CD4-positive, alpha-beta T cell treated with Interleukin-15 for 1 hour (primary cell): ENCODE results near the gene C5orf34.
"Not testable (repeated sequence)": the region's sequence is repeated elsewhere in the genome, so short reads cannot be mapped to it uniquely, and the experiment has no call there.

Experiments used
- DNase-seq: peaks from one replicate; pipeline ENCODE4 v3.0.0-alpha.2; 2020

C5orf34 gene

GRCh38 chr5:43511062-43511461 is 3.9 kb downstream of the C5orf34 start:
- DNase-seq, result not testable (repeated sequence)

DNA sequence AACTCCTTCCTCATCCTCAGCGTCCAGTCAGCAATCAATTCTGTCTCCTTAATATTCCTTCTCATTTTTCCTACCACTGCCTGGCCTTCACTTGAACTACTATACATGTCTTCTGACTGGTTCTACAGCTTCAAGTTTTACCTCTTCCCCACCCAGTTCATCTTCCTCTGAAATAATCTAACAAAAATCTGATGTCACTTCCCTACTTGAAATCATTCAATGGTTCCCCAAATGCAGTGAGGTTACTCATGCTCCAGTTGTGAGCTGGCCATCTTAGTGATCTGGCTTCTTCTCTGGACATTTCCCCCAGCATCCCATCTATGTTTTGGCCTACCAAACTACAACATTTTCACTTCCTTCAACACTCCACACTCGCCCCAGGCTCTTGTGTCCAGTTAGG is 16.4 kb downstream of the C5orf34 start:
- DNase-seq, result no peak

DNA sequence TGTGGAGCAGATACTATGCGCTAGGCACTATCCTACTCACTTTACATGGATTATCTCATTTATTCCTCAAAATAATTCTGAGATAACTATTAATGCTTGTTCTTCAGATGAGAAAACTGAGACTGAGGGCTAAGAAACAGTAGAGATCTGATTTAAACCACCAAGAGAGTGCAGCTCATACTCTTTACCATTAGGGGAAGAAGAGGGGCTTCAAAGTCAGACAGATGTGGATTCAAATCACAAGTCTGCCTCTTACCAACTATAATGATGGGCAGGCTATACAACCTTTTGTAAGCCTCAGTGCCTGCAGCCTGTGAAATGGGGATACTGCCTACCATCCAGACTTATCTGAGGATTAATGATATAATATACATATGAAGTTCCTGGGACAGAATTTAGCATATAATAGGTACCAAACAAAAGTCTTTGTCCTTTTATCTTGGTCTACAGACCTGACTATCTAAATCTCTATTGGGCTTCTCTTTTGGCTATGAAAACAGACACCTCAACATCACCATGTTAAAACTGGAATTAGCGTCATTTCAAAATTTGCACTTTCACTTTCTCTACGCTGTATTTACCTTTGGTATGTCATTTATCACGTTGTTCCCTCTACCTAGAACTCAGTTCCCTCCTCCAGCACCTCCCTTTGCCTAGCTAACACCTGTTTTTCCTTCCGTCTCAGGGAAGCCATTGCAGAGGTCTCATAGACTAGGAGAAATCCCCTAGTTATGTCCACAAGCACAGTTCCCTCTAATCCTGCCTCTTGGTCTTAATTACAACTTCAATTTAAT is 17.4 kb downstream of the C5orf34 start:
- DNase-seq, result no peak

GRCh38 chr5:43491326-43491725 is 23.6 kb downstream of the C5orf34 start:
- no peak for DNase-seq

GRCh38 chr5:43486353-43486752 is 28.6 kb downstream of the C5orf34 start:
- DNase-seq, result no peak

DNA sequence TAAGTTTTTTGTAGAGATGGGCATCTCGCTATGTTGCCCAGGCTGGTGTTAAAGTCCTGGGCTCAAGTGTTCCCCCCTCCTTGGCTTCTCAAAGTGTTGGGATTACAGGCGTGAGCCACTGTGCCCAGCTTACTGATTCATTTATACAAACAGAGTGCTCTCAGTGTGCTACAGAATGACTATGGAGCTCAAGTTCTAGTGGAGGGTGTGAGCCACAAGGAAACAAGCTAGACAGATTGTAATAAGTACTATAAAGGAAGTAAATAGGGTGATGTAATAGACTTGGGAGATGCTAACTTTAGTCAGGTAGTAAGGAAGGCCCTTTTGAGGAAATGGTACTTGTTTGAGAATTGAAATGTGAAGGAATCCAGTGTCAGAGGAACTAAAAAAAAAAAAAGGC is 29.5 kb downstream of the C5orf34 start:
- DNase-seq, result no peak

DNA sequence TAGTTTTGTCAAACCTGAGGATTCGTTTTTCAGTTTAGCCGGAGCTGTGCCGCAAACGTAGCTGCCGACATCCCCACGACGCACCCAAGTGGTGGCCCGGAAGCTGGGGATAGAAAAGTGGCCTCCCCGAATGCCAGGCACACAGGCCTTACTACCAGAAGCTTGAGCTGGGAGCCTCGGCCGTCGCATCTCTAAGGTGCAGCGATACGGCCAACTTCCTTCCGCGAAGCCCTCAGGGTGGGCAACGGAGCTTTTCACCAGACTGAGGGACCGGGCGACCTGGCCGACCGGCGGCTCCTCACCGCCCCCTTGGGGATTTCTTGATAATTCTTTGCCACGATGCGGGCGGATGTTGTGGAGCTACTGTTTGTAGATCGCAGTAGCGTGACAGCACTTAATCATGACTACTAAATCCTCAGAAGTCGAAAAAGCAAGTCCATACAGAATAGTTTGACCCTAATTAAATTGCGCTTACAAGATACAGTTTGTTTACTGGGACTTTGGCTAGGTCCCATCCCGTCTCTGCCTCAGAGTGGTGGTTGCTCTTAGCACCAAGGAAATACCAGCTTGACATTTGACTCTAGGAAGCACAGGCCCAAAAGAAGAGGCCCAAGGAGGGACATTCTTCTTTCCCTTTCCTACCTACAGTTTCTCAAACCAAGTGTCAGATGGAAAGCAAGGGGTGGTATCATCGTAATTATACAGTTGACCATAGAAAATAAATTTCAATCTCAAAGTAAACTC is 30.7 kb downstream of the C5orf34 start:
- DNase-seq, result peak; percentile 87

DNA sequence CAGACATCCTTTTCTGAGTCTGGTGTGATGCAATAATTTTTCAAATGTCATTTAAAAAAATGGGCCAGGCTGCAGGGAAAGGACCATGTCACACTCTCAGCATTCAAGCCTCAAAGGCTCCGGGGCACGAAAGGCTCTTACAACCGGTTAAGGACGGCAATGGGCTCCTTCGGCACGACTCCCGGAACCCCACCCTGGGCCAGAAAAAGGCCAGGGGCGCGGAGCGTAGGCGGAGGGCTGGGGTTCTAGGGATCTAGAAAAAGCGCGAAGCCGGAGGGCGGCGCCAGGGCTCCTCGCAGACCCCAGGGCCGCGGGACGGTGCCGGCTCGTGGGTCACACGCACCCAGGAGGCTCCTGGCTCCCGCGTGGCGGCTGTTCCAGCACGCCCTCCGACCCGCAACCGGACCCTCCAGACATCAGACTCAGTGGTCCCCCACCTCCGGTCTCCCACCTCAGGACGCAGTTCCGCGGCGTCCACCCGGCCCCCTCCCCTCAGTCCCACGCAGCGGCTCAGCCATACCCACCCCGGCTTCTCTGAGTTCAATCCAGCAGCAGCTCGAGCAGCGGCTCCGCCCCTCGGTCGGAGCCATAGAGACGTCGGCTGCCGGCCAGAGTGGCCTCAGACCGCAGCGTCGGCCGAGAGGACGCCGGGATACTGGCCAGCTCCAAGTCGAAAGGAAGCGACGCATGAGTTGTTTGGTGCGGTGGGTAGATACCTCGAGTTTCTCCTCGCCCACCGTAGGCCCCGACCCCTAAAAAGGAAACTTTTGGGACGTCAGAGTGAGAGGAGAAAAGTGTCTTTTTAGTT is 31.4 kb downstream of the C5orf34 start, which contains the start of gene TMEM267:
TMEM267 (minus strand) TSS at position 568 of the 808 bp plus-strand sequence. CDS start 29,896 bp downstream, outside the sequence.
- peak; percentile 91 for DNase-seq

GRCh38 chr5:43482490-43483297 is 32.3 kb downstream of the C5orf34 start:
- DNase-seq, result no peak

DNA sequence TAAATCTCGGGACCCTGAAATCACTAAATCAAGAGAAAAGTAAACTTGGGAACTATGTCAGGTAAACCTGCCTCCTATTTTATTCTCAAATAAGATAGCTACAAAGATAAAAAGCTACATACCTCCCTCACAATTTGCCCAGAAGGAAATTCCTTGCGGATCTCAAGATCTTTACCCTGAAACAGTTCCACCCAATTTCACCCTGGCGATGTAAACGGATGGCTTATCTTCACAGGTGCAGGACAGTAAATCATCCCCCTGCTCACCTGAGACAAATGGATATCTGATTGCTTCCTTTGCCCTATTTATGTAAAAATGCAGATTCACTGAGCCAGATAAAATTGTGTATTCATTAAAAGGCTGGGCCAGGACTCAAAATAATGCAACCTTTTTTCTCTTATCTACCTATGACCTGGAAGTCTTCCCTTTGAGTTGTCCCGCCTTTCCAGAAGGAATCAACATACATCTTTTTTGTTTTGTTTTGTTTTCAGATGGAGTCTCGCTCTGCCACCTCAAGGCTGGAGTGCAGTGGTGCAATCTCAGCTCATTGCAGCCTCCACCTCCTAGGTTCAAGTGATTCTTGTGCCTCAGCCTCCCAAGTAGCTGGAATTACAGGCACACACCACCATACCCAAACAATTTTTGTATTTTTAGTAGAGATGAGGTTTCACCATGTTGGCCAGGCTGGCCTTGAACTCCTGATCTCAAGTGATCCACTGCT is 45.1 kb downstream of the C5orf34 start:
- no peak for DNase-seq

DNA sequence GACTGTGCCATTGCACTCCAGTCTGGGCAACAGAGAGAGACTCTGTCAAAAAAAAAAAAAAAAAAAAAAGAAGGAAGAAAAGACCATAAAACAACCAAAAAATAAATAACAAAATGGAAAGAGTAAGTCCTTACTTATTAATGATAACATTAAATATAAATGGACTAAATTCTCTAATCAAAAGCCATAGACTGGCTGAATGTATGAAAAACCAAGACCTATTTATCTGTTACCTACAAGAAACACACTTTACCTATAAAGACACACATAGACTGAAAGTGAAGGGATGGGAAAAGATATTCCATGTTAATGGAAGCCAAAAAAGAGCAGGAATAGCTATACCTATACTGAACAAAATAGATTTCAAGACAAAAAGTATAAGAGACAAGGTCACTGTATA is 47.8 kb downstream of the C5orf34 start:
- no peak for DNase-seq

DNA sequence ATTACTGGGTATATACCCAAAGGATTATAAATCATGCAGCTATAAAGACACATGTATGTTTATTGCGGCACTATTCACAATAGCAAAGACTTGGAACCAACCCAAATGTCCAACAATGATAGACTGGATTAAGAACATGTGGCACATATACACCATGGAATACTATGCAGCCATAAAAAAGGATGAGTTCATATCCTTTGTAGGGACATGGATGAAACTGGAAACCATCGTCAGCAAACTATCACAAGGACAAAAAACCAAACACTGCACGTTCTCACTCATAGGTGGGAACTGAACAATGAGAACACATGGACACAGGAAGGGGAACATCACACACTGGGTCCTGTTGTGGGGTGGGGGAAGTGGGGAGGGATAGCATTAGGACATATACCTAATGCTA is 49.5 kb downstream of the C5orf34 start:
- DNase-seq, result not testable (repeated sequence)

DNA sequence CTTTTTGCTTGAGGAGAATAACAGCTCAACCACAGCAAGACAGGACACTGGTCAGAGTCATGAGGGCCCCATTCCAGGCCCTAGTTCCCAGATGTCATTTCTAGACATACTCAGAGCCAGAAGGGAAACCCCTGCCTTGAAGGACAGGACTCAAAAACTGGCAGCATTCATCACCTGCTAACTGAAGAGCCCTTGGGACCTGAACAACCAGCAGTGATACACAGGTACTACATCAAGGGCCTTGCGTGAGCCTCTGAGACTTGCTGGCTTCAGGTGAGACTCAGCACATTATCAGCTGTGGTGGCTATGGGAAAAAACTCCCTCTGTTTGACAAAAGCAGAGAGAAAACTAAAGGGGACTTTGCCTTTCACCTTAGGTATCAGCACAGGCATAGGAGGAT is 53.9 kb downstream of the C5orf34 start:
- no peak for DNase-seq

GRCh38 chr5:43456556-43456955 is 58.4 kb downstream of the C5orf34 start:
- no peak for DNase-seq

GRCh38 chr5:43441575-43441974 is 73.4 kb downstream of the C5orf34 start:
- not testable (repeated sequence) for DNase-seq

- no peak for DNase-seq
Observed at GRCh38 chr5:43437062-43437660, 77.8 kb downstream of the C5orf34 start.
